Ecto neural progenitor cell (in vitro differentiated cells): ENCODE results near the gene ALKAL2.

Experiments used
- DNase-seq: peaks from one replicate; pipeline ENCODE4 v3.0.0-alpha.2; 2018; ENCODE audit warnings: low spot score

Gene ALKAL2

GRCh38 chr2:244547-244946 is 43.3 kb downstream of the ALKAL2 start:
- no peak for DNase-seq

GRCh38 chr2:238869-239268 is 49.0 kb downstream of the ALKAL2 start:
- DNase-seq: no peak

- DNase-seq: no peak
These were observed 49.5 kb downstream of the ALKAL2 start for GRCh38 chr2:238431-238830.

GRCh38 chr2:237878-238277 is 50.0 kb downstream of the ALKAL2 start:
- no peak for DNase-seq

- DNase-seq: no peak
These were observed 50.8 kb downstream of the ALKAL2 start for GRCh38 chr2:236993-237539.

- no peak for DNase-seq
These were observed 53.5 kb downstream of the ALKAL2 start for GRCh38 chr2:234421-234820.

GRCh38 chr2:233030-233429 is 54.9 kb downstream of the ALKAL2 start:
- no peak for DNase-seq

- DNase-seq: no peak
These were observed 56.2 kb downstream of the ALKAL2 start for GRCh38 chr2:231521-232185.
